ENCODE data around the gene KRT23.

GRCh38 chr17:40879026-40879425 lies 58.4 kb downstream of the KRT23 start:
- TF ChIP-seq CTCF (conservative IDR thresholded peaks at IDR 0.05; ENCODE audit: low read length) (no peak), EZH2phosphoT487 (IDR thresholded peaks at IDR 0.05; ENCODE audit: borderline replicate concordance) (no peak)
